Endothelial cell of umbilical vein (primary cell): Measurements from ENCODE around the gene MAP6D1. TPM values are rescaled to one million over a fixed set of nuclear protein-coding genes. Genes with fewer than 3 reads are reported as not detected.

Source experiments
- BruUV-seq: library from RNA; stranded (reverse); fragments of 400-500 nt; replicated peaks from 2 replicates; lab custom pipeline; 2021; lab: Mats Ljungman, UMichigan
- CTCF ChIA-PET: fragments of 300-600, 350-600 bp; sonication (Branson Sonifier 250); formaldehyde crosslinking; loops from one replicate; lab custom pipeline; 2021; ENCODE audit warnings: antibody characterized with exemption, inconsistent platforms; lab: Charles Lee
- POLR2A ChIA-PET: fragments of 300-600, 350-600 bp; sonication (Branson Sonifier 250); formaldehyde crosslinking; loops from one replicate; lab custom pipeline; 2021; ENCODE audit warnings: antibody characterized with exemption, inconsistent platforms; lab: Charles Lee
- DNase-seq: peaks from one replicate; pipeline ENCODE4 v3.0.0-alpha.2; 2011; ENCODE audit warnings: low read depth, low spot score
- FAIRE-seq: peaks from 2 replicates; lab custom pipeline; 2011; peaks lifted over from hg19 to GRCh38; lab: Jason Lieb, UNC
- H2AFZ ChIP-seq: 2 replicates; pipeline ENCODE4 v1.6.0; 2012; ENCODE audit warnings: low read depth, low read length, control low read depth, inconsistent platforms
- H3K27ac ChIP-seq: 2 replicates; pipeline ENCODE4 v1.5.1; 2011; ENCODE audit warnings: low read depth, mild to moderate bottlenecking, control low read depth, low read length, moderate library complexity; ENCODE audit not compliant: insufficient read depth
- H3K27me3 ChIP-seq, 2 experiments: 2 replicates each; pipeline versions ENCODE4 v1.6.0 to v1.6.1; 2011; ENCODE audit warnings: low read length in 2 of 2, mixed read lengths in 1 of 2; ENCODE audit not compliant: control insufficient read depth in 2 of 2, insufficient read depth in 2 of 2
- H3K36me3 ChIP-seq, 2 experiments: 2 replicates in 1 of 2; 3 replicates in 1 of 2; pipeline ENCODE4 v1.5.1; 2011; ENCODE audit warnings: low read length in 2 of 2, mild to moderate bottlenecking in 1 of 2, moderate library complexity in 1 of 2; ENCODE audit not compliant: control insufficient read depth in 2 of 2, insufficient read depth in 2 of 2; ENCODE audit errors: extremely low read depth in 1 of 2
- H3K4me1 ChIP-seq: 3 replicates; pipeline ENCODE4 v1.5.1; 2011; ENCODE audit warnings: mild to moderate bottlenecking, low read length; ENCODE audit not compliant: control insufficient read depth, insufficient read depth; ENCODE audit errors: extremely low read depth
- H3K4me2 ChIP-seq: 2 replicates; pipeline ENCODE4 v1.6.1; 2011; ENCODE audit warnings: low read length, control low read depth, mixed read lengths; ENCODE audit not compliant: insufficient read depth
- H3K4me3 ChIP-seq, 3 experiments: fragments of 200-600 bp in 1 of 3; sonication (generic), shearing (Covaris generic) in 1 of 3; replicated peaks in 1 of 3; 2 replicates each; pipeline ENCODE4 v1.5.1; 2011 to 2016; ENCODE audit warnings: control low read depth in 3 of 3, low read length in 3 of 3, mild to moderate bottlenecking in 2 of 3, inconsistent platforms in 1 of 3, low read depth in 1 of 3, moderate library complexity in 1 of 3; ENCODE audit not compliant: insufficient read depth in 1 of 3
- H3K79me2 ChIP-seq: 2 replicates; pipeline ENCODE4 v1.6.0; 2012; ENCODE audit warnings: low read length, inconsistent platforms; ENCODE audit not compliant: control insufficient read depth, insufficient read depth
- H3K9ac ChIP-seq: replicated peaks from 2 replicates; pipeline ENCODE3; 2011; ENCODE audit warnings: low read length, control low read depth; ENCODE audit not compliant: insufficient read depth; ENCODE audit errors: extremely low read depth
- H3K9me1 ChIP-seq: replicated peaks from 3 replicates; pipeline ENCODE4 v1.6.0; 2011; ENCODE audit warnings: mild to moderate bottlenecking, low read length; ENCODE audit not compliant: control insufficient read depth, insufficient read depth; ENCODE audit errors: extremely low read depth
- H3K9me3 ChIP-seq: replicated peaks from 2 replicates; pipeline ENCODE4 v1.5.1; 2012; ENCODE audit warnings: low read length, inconsistent platforms; ENCODE audit not compliant: control insufficient read depth, insufficient read depth
- H4K20me1 ChIP-seq: replicated peaks from 2 replicates; pipeline ENCODE3; 2011; ENCODE audit warnings: mild to moderate bottlenecking, low read length; ENCODE audit not compliant: control insufficient read depth, insufficient read depth; ENCODE audit errors: extremely low read depth
- EZH2 ChIP-seq: IDR thresholded peaks from 2 replicates; pipeline ENCODE4 v1.6.1; 2012; ENCODE audit warnings: borderline replicate concordance, low read depth, mild to moderate bottlenecking, moderate library complexity, low read length, inconsistent platforms; ENCODE audit not compliant: severe bottlenecking
- FOS ChIP-seq: IDR thresholded peaks from 2 replicates; pipeline ENCODE4 v1.6.1; 2011; ENCODE audit warnings: mild to moderate bottlenecking, low read length, moderate library complexity, borderline replicate concordance; ENCODE audit not compliant: insufficient read depth
- GATA2 ChIP-seq: IDR thresholded peaks from 2 replicates; pipeline ENCODE4 v1.7.0; 2011; ENCODE audit warnings: low read depth, mild to moderate bottlenecking, moderate library complexity, mixed read lengths, low read length; ENCODE audit not compliant: insufficient read length, insufficient read depth
- JUN ChIP-seq: IDR thresholded peaks from 2 replicates; pipeline ENCODE4 v1.6.1; 2011; ENCODE audit warnings: borderline replicate concordance, low read depth; ENCODE audit not compliant: insufficient read length, insufficient read depth
- MYC ChIP-seq: IDR thresholded peaks from one replicate; pipeline ENCODE4 v1.6.1; 2011; ENCODE audit warnings: mild to moderate bottlenecking, low read depth, low read length
- POLR2A ChIP-seq: IDR thresholded peaks from 2 replicates; pipeline ENCODE4 v1.6.1; 2012; ENCODE audit warnings: low read depth, mild to moderate bottlenecking, control low read depth, low read length
- POLR2AphosphoS5 ChIP-seq: IDR thresholded peaks from 2 replicates; pipeline ENCODE4 v1.6.1; 2012; ENCODE audit warnings: low read depth, mild to moderate bottlenecking, control low read depth, low read length, moderate library complexity; ENCODE audit not compliant: insufficient read depth
- dilution Hi-C: fragments of 300-500 bp; cut with MboI; formaldehyde crosslinking; loops from one replicate; pipeline ENCODE4 v1.15.0; 2019; ENCODE audit warnings: low sequenced_read_pairs; ENCODE audit not compliant: extremely low pct_ligation_motif_present
- intact Hi-C: fragments of 100-400 bp; cut with micrococcal nuclease; formaldehyde crosslinking; loops from one replicate; pipeline ENCODE4 v1.10.0; 2022
- polyA plus RNA-seq, 4 experiments: library from polyadenylated mRNA; depleted of rRNA in 3 of 4; stranded (reverse) in 3 of 4; unstranded in 1 of 4; fragments of >200 nt; gene quantifications; 2 replicates each; pipeline versions ENCODE4 v1.2.1 to v1.2.3, GENCODE V29; 2011 to 2012; ENCODE audit warnings: missing spikeins in 1 of 4
- total RNA-seq: library from RNA; stranded (reverse); gene quantifications from 2 replicates; pipeline ENCODE4 v1.2.3, GENCODE V29; 2021
- TF ChIP-seq, protein P1 (sequence below), 2 donors: IDR thresholded peaks; 1 replicate in 1 of 2; 2 replicates in 1 of 2; pipeline ENCODE4 v1.5.1; 2011; ENCODE audit warnings: low read length in 2 of 2, mild to moderate bottlenecking in 2 of 2, moderate library complexity in 2 of 2, control low read depth in 1 of 2, inconsistent platforms in 1 of 2, low read depth in 1 of 2; ENCODE audit not compliant: insufficient read depth in 1 of 2; ENCODE audit errors: extremely low read depth in 1 of 2

MAP6D1 gene
- total and polyA plus RNA-seq, 2 donors (not counting 3 experiments of a cell fraction or from before 2014, with no cell fraction given) = 2.4 to 3.5 TPM

DNA sequence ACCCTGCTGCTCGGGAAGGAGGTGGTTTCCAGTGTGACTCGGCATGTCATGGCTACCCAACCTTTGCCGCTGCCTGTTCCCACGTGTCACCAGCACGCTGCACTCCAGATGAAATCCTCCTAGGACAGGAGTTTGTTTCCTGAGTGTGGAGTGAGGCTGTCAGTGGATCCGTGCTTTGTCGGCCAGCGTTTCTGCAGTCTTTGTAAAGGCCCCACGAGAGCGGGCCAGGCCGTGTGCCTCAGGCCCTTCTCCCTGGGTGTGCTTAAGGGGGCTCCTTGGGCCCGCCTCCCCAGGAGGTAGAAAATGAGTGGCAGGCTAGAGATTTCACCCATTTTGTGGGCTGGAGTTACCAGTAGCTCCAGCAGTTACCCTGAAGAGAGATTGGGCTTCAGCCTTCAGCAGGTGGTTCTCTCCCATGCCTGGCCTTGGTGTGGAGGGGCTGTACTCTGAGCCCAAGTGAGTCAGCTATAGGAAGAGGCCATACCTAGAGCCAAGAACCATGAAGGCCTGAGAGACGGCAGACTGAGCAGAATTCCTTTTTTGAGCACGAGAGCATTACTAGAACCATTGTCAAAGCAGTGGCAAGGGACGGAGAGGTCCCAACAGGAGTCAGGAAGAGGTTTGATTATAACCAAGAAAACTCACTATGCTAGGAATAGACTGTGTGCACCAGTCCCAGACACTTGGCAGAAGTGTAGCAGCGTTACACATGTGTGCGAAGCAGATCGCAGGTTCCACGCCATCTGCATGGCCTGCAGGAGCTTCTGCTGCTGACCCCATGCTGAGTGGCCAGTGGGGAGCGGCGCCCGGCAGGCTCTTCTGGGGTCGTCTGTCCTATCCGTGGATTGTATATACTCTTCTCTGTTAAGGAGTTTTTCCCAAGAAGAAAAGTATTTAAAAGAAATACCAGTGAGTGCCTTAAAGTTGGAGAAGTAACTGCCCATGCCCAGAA is 14.5 kb downstream of the MAP6D1 start:
- no peak overlapping the region for H2AFZ ChIP-seq
- H3K4me1 ChIP-seq = no peaks in the 10 kb centered on the region
- POLR2A ChIA-PET = no interaction called here
- CTCF ChIA-PET = interaction anchor here (0.6 to 2.0 kb wide), 2 partner anchors 12 to 598 kb away, joined by 3 to 7 read pairs; no protein-coding TSS in a partner anchor
- H3K27me3 ChIP-seq = no peaks in the 10 kb centered on the region
- FAIRE-seq (no peak), DNase-seq (no peak)
- no peaks in the 10 kb centered on the region for H3K9me3 ChIP-seq
- H3K27ac ChIP-seq = no peak overlapping the region
- no peak overlapping the region for H3K4me3 ChIP-seq
- TF ChIP-seq GATA2 (no peak), FOS (no peak), MYC (no peak), EZH2 (no peak), JUN (no peak), POLR2AphosphoS5 (no peak), POLR2A (no peak)
- TF ChIP-seq, protein P1, sequence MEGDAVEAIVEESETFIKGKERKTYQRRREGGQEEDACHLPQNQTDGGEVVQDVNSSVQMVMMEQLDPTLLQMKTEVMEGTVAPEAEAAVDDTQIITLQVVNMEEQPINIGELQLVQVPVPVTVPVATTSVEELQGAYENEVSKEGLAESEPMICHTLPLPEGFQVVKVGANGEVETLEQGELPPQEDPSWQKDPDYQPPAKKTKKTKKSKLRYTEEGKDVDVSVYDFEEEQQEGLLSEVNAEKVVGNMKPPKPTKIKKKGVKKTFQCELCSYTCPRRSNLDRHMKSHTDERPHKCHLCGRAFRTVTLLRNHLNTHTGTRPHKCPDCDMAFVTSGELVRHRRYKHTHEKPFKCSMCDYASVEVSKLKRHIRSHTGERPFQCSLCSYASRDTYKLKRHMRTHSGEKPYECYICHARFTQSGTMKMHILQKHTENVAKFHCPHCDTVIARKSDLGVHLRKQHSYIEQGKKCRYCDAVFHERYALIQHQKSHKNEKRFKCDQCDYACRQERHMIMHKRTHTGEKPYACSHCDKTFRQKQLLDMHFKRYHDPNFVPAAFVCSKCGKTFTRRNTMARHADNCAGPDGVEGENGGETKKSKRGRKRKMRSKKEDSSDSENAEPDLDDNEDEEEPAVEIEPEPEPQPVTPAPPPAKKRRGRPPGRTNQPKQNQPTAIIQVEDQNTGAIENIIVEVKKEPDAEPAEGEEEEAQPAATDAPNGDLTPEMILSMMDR (IDR thresholded peaks at IDR 0.05; ENCODE audit: extremely low read depth in 1 of 2, insufficient read depth in 1 of 2, low read depth in 1 of 2, low read length in 2 of 2) = no peak
- H3K79me2 ChIP-seq = no peaks in the 10 kb centered on the region
- H4K20me1 ChIP-seq = no peaks in the 10 kb centered on the region
- no peak overlapping the region for H3K4me2 ChIP-seq
- dilution Hi-C loops (no loop called here), intact Hi-C loops (no loop called here)
- BruUV-seq = no TSS peak
- H3K36me3 ChIP-seq = peaks cover 24 to 42% of the 10 kb centered on the region in 2 experiments
- H3K9ac ChIP-seq = no peak overlapping the region
- H3K9me1 ChIP-seq = no peaks in the 10 kb centered on the region
